GM19438 (cell line): ENCODE data around the gene USP31.

Experiments used
- ATAC-seq: cut with Tn5 transposase; IDR thresholded peaks from one replicate; pipeline ENCODE4 v1.9.1; 2021; ENCODE audit warnings: low read depth; ENCODE audit not compliant: unreplicated experiment

USP31 gene

DNA sequence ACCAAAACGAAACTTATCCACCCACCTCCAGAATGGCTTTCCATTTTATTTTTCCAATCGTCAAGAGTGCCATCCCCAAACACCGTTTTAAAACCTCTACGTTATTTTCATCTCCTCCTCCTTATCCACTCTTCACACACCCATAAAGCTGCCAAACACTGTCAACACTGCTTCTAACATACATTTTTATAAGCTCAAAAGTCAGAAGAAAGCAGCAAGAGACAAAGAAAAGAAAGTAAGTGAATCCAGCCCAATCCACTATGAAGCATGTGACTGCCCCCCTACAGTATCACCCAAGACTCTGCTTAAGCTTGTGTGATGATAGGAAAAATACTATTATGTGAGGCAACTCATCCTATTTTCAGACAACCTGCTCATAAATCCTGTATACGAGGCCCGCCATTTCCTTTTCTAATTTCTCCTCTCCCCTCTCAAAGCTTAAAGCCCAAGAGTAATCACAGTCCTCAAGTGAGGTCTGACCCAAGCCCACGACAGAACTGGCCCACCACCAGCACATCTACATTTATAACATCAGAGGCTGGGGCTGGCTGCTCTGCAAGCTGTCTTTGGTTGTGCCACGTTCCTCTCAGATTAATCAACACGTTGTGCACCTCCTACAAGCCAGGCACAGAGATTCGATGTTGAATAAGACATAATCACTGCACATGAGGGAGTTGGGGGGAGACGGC is 16.3 kb downstream of the USP31 start:
- ATAC-seq, result no peak

DNA sequence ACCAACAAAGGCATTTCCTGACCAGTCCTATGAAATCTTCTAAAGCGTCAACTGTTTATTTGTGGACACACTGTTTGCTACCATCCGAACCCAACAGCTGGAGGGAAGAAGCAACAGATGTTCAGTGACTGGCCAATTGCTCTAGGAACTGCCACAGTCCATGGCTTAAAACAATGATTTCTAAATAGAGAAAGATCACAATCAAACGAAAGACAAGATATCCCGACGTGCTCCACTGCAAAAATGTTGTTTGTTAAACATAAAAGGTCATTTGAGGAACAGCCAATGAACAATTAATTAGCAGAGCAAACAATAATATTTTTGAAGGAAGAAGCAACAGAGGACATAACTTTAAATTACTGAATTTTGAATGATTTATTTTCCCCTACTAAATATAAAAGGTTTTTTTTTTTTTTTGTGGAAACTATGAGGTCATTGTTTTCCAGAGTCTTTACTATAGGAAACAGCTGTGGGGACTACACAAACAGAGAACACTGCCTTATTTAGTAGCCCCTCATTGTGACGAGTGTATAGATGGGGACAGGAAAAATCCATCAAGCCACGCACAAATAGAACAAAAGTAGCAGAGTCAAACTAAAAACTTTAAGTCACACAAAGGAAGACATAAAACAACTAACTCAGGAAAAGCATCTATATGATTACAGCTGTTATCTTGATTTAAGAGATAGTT is 17.2 kb downstream of the USP31 start:
- ATAC-seq, result no peak

GRCh38 chr16:23131436-23131835 is 17.8 kb downstream of the USP31 start:
- no peak for ATAC-seq

DNA sequence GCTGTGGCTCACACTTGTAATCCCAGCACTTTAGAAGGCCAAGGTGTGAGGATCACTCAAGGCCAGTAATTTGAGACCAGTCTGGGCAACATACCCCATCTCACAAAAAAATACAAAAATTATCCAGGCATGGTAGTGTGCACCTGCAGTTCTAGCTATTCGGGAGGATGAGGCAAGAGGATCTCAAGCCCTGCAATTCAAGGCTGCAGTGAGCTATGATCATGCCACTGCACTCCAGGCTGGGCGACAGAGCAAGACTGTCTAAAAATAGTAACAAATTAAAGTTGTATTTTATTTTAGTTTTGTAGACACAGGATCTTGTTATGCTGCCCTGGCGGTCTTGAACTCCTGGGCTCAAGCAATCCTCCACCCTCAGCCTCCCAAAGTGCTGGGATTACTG is 18.2 kb downstream of the USP31 start:
- no peak for ATAC-seq

GRCh38 chr16:23129686-23130085 is 19.6 kb downstream of the USP31 start:
- no peak for ATAC-seq

GRCh38 chr16:23128056-23128455 is 21.2 kb downstream of the USP31 start:
- no peak for ATAC-seq

DNA sequence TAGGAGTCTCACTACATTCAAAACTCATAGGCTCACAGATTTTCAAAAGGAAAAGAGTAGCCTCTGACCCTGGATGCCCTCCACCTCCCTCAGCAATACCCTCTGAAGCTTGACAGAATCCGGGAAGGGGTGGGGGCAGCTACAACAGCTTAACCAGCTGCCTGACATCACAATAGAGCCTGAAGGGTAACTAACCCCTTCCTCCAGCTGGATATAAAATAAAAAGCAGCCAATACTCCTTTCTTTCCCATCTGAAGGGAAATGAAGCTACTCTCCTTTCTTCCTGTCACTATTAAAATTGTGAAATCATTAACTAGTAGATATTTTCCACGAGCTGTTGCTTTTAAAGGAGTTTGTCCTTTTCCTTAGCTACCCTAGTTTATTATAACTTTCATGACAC is 24.0 kb downstream of the USP31 start:
- ATAC-seq, result no peak

DNA sequence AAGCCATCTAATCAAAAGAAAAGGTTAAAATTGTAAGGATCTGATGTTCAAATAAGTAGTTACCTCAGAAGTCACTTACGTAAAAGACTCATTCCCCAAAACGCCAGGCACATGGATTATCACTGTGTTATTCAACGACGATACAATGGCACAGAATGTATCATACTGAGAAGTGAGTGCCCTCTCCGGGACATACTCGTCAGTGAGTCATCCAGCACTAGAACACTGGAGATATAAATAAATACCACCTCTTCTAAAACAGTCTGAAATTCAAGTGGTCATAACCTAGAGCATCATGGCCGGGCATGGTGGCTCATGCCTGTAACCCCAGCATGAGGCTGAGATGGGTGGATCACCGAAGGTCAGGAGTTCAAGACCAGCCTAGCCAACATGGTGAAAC is 24.9 kb downstream of the USP31 start:
- ATAC-seq, result no peak

DNA sequence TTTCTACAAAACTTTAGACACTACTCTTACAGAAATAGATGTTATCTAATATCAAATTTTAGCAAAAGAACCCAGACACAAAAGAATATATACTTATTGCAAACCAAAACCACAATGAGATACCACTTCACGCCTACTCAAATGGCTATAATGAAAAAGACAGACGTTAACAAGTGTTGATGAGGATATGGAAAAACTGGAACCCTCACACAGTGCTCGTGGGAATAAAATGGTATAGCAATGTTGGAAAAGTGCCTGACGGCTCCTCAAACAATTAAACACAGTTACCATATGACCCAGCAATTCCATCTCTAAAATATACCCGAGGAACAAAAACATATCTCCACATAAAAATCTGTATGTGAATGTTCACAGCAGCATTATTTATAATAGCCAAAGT is 27.1 kb downstream of the USP31 start:
- no peak for ATAC-seq

GRCh38 chr16:23121024-23121423 is 28.2 kb downstream of the USP31 start:
- no peak for ATAC-seq

DNA sequence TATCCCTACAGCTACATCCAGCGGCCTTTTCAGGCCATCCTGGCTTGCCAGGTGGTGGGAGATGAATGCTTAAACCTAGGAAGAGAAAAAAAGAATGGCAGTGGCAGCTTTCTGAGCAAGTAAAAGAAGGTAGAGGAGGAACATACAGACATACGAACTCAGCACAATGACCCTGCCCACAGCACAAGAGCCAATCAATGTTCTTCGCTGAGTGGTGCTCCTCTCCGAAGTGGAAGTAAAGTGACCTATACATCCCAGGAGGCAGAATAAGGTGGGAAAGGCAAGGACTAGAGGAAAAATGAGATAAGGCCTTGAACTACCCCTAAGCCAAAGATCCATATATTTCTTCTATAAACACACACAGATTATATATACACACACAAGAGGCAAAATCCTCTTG is 28.7 kb downstream of the USP31 start:
- ATAC-seq, result no peak

DNA sequence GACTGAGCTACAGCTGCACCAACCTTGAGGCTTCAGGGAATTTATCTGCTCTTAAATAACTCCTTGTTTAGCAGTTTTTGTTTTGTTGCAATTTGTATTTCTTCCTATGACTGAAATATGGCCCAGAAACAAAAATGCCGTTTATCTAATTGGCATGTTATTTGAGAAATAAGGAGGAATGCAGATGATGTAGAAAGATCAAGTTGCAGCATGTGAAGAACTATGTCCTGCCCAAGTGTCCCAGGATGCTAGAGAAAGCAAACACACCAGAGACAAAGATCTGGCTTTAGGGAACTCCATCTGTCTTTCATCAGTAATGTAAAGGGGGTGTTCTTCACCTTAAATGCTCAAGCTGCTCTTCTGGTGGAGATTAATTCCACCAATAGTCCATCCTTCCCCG is 29.7 kb downstream of the USP31 start:
- ATAC-seq, result no peak

DNA sequence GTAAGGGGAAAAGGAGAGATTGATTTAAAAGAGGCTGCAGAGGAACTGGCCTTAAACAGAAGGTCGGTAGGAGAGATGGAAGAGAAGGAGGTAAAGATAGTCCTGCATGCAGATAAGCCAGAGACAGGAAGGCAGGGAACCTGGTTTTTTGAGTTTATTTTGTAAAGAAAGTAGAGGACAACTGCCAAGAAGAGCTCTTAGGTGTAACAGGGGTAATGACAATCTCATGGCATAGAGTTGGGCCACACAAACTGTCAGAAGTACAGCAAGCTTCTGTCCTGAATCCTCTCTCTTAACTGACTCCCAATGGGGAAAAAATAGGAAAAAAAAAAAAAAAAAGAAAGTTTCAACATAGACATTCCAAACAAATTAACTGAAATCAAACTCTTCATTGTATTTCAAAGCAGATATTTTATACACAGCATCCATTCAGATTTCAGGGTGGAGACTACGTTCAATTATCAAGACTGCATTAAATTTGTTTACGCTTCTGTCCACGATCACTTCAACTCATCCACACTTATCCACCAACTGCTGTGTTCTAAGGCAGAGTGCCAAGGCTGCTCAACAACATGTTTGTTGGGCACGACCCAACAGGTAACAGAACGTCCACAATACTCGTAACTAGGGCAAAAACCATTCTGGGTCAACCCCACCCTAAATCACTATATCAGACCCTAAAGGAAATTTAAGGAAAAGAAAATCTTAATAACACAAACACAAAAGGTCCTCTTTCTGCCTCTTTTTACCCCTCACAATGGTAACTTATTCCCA is 34.9 kb downstream of the USP31 start:
- no peak for ATAC-seq

GRCh38 chr16:23113185-23113584 is 36.1 kb downstream of the USP31 start:
- ATAC-seq, result no peak

DNA sequence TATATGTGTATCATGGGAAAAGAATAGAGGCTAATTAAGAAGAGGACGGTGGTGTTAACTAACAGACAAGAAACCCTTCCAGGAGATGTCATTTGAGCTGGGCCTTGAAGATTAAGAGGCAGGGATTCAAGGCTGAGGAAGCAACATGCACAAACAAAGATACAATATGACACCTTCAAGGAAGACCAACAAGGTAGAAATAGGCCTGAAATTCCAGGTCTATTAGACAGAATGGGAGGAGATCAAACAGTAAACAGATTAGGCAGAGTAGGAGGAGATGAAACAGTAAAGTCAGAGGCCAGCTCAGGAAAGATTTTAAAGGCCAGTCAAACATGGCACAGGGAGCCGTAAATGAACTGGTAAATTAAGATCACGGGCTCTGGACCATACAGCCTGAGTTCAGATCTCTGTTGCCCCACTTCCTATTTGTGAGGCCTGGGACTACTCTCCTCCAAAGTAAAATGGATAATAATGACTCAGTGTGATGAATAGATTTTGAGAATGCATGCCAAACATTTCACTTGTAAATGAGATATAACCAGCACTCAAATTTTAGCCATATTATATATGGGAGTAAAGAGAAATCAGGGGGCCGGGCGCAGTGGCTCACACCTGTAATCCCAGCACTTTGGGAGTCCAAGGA is 38.9 kb downstream of the USP31 start:
- ATAC-seq, result no peak

GRCh38 chr16:23107936-23108335 is 41.3 kb downstream of the USP31 start:
- no peak for ATAC-seq

DNA sequence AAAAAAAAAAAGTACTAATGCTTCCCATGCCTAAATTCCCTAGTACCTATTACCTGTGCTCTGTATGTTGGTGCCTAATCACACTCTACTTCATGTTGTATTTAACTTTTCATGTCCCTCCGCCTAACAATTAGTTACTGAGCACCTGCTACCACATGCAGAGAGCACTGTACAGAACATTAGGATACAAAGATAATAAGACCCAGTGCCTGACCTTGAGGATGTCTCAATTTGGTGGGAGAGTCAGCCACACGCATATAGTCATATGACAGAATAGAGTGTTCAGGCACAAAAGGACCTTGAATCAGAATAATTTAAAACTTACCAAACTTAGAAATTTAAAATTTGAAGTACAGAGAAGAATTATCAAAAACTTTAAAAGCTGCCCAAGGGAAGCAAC is 42.1 kb downstream of the USP31 start:
- no peak for ATAC-seq

DNA sequence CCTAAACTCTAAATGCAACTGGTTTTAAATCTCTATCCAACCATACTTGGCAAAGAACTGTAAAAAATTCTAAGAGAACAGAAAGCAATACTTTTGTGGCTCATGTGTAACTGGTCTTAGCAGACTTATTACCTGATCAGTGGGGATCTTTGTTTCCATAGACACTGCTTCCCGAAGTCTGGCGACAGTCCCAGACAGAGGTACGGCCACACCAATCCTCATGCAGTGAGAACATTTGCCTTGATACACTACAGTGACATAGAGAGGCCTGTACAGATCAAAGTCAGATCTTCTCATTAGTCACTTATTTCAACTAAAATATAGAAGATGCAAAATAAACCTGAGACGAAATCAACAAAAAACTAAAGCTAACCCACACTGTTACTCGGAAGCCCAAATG is 43.9 kb downstream of the USP31 start:
- ATAC-seq, result no peak

DNA sequence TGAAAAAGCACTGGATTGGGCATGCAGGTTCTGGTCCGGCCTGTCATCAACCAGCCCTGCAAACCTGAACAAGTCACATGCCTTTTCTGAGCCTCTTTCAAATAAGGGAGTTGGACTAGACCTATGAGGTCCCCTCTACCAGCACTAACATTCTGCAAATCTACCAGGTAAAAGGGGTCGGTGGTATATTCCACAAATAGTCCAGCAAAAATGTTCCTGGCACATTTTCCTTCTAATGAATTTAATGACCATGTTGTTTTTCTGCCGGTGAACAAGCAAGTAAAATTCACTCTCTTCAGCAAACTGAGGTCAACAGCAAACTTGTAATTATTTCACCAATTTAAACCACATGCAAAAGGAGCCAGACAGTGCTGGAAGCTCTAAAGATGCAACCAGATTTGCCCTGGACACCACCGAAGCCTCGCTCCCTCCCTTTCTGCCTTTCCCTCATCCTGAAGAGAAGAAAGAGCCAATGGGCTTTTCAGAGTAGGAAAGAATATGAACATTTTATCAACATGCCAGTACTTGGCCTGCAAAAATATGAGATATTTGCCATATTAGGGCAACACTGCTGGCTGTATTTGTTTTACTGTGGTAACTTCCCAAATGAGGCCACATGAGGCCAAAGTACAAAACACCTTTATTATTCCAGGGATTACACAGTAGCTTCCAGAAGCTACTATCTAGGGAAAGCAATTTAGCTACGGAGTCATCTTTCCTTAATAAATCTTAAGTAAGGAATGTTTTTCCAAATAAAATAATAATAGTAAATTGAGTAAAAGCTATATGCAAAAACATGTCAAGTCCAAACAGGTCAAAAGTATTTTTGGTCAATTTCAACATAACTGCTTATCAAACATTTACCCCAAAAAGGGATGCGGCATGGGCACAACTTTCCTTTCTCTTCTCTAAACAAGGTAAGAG is 45.0 kb downstream of the USP31 start:
- no peak for ATAC-seq

DNA sequence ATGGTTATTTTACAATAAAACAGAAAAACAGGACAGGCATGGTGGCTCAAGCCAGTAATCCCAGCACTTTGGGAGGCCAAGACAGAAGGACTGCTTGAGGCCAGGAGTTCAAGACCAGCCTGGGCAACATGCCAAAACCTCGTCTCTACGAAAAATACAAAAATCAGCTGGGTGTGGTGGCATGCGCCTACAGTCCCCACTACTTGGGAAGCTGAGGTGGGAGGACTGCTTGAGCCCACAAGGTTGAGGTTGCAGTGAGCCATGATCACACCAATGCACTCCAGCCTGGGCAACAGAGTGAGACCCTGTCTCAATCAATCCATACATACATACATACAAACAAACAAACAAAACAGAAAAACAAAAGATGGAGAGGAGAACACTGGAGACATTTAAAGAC is 45.6 kb downstream of the USP31 start:
- ATAC-seq, result no peak
